GM19395 (cell line): ENCODE measurements around the gene RALGPS1.

ENCODE experiments used
- ATAC-seq: cut with Tn5 transposase; IDR thresholded peaks from one replicate; pipeline ENCODE4 v1.9.1; 2021; ENCODE audit warnings: mild to moderate bottlenecking, moderate library complexity; ENCODE audit not compliant: unreplicated experiment

Gene RALGPS1

DNA sequence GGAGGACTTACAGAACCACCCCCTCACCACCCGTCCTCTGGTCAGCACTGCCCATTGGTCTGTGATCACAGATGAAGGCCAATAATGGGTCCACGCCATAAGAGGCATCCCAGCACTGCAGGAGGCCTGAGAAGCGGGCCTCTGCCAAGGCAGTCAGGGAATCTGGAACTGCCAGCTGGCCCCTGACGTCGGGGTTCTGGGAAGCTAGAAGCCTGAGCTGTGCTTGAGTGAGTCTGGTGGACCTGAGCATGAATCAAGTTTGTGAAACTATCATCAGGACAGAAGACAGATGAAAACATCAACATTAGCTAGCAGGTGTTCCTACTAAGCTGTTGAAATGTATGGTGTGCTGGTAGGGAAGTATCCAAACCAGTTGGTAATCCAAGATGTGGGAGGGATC lies 200.0 kb downstream of the RALGPS1 start:
- ATAC-seq = no peak

DNA sequence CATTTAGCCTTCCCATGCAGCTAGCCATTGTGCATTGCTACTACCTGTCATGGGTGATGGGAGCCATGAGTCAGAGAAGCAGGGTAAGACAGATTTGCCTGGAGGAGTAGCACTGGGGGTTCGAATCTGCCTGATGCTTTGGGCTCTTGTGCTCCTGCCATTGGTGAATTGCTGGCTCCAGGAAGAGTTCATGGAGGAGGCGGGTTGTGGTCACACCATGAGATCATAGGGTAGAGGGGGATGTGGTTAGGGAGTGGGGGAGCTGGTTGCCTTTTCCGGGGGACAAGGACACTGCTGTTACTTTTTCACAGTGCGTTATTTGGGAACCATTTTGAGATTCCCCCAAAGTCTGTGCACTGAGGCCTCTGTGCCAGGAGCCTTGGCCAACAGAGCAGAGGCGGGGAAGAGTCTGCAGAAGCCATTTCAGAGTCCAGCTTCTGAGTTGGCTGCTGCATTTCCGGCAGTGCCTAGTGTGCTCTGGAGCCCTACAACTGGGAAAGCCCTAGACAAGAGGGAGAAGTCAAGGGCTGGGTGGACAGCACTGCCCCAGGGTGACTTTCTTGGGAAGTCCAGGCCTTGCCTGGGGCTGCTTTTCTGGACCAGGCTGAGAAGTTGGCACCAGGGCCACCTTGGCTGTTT lies 201.6 kb downstream of the RALGPS1 start:
- no peak for ATAC-seq

DNA sequence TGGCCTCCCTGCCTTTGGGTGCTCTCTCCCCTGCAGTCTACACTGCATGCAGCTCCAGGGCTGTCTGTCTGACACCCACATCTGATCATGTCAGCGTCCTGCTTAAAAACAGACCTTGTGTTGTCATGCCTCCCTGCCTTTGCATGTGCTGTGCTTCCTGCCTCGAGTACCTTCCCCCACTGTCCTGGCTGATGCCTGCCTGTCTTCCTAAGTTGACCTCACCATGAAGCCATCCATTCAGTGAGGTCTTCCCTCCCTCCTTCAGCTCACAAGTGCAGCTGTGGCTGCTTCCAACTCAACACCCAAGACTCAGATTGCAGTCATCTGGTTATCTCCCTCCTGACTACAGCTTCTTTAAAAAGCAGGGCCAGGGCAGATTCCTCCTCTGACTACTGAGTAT lies 202.4 kb downstream of the RALGPS1 start:
- ATAC-seq = no peak

DNA sequence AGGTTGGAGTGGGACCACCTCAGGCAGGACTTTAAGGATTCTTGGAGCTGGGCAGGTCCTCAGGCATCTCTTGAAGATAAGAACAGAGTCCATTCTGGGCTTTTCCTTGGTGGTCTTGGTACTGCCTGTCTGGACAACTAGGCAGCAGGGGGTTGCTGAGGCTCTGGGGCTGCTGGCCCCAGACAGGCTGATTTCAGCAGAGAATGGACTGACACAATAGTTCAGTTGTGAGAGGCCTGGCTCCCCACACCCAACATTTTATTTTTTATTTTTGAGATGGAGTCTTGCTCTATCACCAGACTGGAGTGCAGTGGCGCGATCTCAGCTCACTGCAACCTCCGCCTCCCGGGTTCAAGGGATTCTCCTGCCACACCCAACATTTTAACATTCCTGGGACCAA lies 203.2 kb downstream of the RALGPS1 start:
- no peak for ATAC-seq

DNA sequence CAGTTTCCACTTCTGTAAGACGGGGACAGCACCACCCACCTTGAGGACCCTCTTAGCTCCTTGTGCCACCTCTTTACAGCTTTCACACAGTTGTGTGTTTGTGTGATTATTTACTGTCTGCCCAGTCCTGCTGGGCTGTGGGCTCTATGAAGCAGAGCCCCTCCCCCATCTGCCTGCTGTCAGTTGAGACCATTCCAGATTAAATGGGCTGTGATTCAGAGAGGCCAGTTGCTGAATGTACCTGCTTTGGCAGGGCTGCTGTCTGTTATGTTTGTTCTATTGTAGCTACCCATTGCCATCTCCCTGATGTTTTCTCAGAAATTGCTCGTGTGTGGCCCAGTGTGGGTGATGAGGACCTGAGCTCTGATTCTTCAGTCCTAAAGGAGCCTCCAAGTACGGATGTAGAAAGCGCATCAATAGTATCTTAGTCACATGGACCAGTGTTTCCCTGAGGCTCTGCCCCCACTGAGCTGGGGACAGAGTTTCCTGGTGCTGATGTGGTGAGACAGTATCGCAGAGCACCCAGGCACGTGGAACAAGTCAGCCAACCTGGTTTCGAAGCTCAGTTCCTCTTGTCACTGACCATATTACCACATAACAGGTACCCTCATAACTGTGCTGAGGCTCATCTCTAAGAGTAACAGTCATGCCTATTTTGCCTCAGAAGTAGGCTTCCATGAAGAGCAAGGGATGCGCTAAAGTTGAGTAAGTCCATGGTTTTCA lies 204.2 kb downstream of the RALGPS1 start:
- no peak for ATAC-seq

DNA sequence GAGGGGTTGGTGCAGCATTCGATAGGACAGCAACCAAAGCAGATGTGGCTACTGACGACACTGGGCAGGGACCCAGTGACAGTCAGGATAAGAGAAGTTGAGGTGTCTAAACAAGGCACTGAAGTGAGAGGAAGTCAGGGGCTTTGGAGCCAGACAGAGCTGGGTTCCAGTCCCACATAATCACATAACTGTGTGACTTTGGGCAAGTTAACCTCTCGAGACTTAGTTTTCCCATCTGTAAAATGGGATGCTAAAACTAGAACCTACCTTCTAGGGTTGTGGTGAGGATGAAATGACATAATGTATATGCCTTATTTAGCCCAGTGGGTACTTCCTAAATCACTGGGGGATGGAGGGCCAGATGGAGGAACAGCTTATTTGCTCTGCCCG lies 204.7 kb downstream of the RALGPS1 start:
- ATAC-seq = no peak

DNA sequence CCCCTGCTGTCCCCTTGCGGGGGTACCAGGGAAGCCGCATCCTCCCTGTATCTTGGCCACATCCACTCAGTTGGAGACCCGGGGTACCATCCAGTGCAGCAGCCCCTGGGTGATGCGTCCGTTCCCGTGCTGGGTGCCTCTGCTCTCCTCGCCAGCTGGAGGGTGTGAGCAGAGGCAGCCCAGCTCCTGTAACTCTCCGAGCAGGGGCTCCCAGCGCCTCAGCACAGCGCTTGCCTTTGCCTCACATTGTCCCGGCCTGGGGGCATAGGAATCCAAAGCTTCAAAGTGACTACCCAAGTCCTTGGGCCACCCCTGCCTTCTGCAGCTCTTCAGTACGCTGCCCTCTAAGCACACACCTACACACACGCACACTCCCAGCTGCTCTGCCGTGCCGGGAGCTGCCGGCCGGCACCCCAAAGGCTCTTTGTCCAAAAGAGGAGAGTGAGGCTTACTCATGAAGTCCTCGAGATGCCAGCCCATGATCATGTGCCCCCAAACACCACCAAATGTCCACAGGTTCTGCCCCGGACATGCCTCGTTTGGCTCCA lies 207.1 kb downstream of the RALGPS1 start:
- no peak for ATAC-seq

DNA sequence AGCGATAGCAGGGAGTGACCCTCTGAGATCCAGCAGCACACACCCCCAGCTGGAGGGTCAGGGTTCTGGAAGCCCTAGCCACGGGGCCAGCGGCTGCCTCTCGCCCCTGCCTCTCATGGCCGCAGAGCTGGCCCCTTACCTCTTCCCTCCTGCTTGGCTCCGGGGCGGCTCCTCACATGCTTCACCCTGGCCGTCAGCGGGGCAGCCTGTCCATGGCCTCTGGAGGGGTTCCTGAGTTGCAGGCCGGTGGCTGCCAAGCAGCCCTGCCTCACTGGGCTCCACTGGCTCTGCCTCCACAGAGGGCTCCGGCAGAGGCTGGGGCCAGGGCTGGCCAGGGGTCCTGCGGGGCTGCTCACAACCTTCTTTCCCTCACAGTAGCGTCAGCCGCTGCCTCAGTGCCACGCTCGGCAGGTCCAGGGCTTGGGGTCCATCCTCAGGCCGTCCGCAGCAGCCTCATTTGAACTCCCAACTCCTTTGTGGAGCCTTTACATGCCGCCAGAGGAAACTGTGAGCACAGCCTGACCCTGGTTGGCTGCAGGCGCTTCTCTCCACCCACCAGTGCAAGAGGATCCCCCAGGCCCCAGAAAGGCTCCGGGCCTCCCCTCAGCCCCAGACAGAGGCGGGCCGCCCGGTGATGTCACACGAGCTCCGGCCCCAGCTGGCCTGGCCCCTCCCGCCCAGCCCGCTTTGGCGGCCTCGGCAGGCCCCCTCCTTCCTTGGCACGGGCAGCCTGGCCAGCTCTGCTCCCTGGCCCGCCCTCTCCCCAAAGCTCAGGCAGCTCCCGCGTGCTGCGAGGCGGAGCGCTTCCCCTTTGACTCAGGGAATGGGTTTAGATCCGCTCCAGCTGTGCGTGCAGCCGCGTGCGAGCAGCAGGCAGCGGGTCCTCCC lies 207.8 kb downstream of the RALGPS1 start, which contains the start of gene ANGPTL2:
TSS of gene ANGPTL2 (minus strand) at position 460 of the 888 bp plus-strand sequence. CDS start 13,904 bp downstream, outside the sequence.
- ATAC-seq = no peak

DNA sequence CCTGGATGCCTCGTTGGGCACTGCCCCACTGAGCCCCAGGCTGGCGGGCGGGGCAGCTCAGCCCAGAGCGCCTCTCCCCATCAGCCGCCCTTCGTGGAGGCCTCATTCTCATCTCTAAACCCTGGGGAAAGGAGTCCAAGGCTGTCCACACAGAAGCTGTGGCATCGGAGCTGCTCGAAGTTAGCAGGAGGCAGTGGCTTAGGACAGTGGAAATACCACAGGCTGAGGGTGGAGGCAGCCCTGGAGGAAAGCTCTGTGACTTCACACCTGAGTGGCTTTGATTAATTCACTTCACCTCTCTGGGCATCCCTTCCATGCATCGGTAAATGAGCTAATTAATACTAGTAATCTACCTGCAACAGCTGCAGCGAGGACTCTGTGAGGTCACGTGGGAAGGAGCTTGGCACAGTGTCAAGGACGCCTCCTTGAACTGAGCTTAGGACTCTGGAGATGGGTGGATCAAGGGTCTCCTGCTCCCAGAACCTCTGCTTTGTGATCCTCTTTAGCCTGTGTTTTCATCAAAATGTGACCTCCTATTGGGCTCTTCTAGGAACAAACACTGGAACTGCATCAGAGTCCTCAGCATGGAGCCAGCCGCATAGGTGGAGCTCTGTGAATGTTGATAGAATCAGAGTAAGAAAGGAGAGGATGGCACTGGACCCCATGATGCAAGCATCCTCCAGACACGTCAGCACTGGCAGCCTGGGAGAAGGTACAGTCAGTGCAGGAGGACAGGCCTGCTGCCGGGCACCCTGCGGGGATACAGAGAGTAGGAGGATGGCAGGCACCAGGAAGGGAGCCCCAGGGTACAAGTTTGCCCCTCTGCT lies 208.7 kb downstream of the RALGPS1 start:
- ATAC-seq = no peak

DNA sequence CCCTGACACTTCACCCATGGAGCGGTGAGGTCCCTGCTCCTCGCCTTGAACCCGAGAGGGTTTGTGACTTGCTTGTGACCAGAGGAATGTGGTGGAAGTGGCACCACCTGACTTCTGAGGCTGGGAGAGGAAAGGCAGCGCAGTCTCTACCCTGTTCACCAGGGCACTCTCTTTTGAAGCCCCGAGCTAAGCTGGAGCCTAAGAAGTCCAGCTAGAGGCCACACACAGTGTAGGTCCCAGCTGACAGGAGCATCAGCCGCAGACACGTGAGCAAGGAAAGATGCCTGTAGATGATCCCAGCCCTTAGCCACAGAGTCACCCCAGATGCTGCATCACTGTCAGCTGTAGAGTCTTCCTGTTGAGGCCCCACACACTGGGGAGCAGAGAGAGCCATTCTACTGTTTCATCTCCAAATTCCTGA lies 209.5 kb downstream of the RALGPS1 start:
- no peak for ATAC-seq

DNA sequence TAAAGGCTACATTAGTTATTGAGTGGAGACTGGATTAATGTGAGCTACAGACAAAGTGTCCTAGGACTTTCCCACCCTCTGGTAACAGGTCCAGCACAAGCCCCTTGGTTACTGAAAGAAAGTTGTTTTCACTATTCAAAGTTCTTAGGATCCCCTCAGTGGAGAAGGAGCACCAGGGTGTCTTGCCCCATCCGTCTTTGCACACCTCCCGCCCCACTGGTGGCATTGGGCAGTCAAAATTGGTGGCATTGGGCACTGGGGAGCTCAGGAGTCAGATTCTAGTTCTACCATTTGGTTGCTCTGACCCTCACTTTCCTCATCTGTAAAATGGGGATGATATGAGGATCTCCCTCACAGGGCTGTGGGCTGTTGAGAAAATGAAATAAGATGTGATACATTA lies 210.2 kb downstream of the RALGPS1 start:
- no peak for ATAC-seq

DNA sequence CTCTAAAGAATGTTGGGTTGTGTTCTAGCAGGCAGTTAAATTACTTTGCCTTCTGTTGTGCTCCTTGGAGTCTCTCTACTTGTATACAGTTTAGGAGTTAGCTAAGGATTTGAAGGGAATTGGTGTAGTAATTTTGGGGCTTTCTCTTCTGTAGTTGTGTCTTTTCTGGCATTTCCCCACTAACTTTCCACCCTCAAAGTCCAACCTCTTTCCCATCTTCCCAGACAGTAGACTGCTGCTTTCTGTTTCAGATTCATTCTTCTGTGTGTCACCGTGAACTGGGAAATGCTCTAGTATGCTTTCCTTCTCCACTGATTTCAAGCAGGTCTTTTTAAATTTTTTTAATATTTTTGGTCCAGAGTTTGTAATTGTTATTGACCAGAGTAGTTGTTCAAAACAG lies 212.4 kb downstream of the RALGPS1 start:
- ATAC-seq = no peak

DNA sequence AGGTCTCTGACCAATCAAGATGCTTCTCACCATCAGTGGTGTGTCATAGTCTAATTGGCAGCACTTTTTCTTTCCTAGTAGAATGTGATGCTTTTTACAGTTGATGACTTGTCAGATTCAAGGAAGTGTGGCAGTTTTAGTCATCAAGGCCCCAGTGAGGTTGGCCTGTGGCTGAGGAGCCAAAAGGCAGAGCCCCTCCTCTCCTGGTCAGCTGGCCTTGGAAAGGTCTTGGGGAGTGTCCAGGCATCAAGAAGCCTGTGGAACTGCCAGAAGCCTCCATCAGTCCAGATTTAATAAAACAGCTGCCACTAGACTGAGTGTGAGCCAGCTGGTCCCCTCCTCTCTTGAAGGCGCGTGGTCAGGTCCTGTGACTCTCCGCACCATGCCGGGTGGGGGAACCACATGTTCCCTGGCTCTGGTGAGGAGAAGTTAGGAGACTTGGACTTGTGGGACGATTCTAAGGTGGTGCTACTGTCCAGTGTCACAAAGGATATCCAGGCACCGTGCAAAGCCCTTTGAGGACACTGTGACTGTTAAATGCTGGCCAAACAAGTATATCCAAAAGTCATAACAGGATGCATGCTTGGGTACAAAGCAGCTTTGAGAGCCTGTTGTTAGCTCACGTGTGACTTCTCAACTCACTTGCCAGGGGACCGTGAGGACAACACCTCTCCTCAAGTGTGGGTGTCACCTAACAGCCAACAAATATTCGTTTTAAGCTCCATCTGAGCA lies 213.9 kb downstream of the RALGPS1 start:
- ATAC-seq = no peak

DNA sequence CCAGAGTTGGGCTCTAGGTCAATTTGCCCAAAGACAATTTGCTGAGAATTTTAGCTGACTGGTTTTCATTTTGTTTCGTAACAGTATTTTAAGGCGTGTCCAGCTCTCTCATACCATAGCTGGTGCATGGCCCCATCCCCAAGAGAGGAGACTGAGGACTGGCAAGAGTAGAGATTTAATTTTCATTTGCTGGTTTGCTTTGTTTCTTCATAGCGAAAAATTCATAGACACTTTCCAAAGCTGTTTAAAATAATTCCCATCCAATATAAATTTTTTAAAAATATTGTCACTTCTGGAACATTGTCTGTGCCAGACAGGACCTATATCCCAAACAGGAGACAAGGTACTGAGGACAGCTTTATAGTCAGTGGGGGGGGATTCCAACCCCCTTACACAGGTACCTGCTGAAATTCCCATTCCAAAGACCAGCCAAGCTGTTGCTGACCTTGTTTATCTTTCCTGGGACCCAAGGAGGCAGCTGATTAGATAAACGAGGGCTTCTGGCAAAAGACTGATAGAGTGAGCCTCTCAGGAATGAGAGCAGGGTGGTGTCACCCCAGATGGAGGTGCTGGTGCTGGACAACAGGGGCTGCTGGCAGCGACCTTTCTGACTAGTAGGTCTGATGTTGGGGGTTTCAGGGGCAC lies 214.6 kb downstream of the RALGPS1 start:
- ATAC-seq = no peak

DNA sequence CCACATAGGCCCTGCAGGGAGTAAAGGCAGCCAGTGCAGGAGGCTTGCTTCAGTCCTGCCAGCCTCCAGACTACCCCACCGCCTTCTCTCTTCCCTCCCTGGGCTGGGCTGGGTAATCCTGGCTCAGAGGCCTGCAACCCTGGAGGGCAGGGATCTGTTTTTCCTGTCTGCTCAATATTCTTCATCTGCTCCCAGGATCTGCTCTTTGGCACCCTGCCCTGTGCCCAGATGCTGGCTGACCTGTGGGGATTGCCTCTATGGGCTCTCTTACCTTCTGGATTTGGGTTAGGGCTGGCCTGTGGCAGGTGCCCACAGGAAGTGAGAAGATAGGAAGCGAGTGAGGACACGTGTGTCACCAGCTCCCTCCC lies 215.1 kb downstream of the RALGPS1 start:
- no peak for ATAC-seq

DNA sequence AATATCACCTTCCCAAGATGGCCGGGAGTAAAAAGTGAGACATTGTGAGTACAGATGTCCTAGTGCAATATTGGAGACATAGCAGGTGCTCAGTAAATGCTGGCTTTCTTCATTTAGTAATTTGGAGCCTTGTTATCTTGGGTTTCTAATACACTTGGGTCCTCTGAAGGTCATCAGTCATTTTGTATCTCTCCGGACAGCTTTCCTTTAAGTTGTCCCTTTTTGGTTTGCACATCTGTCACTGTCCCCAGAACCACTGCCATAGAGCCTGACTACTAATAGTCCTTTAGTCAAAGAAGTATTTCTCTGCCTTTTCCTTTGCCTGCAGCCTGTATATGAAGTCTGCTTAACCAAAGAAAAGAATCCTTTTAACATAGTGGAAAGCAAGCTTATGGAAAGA lies 215.7 kb downstream of the RALGPS1 start:
- ATAC-seq = no peak

DNA sequence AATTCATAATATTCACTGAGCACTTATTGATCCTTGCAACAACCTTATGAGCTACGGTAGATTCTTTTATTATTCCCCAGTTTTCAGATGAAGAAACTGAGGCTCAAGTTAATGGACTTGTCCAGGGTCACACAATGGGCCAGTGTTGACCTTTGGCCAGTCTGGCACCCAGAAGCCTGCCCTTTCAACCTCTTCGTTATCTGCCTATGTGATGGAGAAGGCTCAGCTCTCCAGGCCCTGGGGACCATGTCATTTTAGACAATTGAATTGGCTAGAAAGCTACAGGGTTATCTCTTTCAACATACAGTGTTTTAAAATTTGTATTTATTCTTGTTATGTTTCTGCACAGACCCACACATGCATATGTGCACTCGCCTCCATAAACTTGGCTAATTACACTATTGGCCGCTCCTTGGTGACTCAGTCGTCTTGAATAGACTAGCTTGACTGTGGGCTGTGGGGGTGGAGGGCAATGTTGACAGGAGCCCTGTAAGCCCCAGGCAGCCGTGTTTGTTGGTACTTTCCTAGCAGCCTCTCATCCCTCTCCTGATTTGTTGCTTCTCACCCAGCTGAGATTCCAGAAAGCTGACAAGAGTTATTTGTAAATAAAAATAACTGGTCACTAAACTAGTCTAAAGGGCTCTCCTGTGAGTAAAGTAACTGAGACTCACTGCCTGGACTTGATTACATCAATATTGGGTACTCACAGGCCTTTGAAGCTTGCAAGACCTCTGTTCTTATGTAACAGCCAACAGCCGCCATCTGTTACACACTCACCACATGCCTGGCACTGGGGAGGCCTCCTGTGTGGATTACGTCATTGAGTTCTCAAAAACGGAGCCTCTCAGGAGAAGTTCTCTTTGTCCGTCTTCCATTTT lies 216.3 kb downstream of the RALGPS1 start:
- ATAC-seq = no peak

DNA sequence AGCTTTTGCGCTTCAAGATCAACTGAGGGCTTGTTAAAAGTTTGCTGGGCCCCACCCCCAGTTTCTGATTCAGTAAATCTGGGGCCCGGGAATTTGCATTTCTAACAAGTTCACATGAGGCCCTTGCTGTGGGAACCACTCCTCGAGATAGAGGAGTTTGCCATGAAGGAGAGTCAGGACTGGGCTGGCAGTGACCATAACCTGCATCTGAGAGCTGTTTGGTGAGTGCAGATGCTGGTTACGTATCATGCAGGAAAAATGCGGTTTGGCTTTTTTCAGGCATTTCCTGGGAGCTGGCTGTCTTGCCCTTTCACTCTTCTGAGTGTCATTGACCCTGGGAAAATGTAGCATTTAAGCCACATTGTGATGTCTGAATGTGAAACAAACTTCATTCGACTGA lies 217.3 kb downstream of the RALGPS1 start:
- no peak for ATAC-seq
